OCI-LY3 (cell line): ENCODE results near the gene ATP2B1.

Source experiments
- H2AFZ ChIP-seq: fragments of 200-600, 300-600 bp; shearing (Covaris generic); 2 replicates; pipeline ENCODE4 v1.6.0; 2014; ENCODE audit warnings: antibody characterized with exemption, low read depth, low read length
- H3K27ac ChIP-seq: fragments of 200-600, 300-600 bp; sonication (generic); 2 replicates; pipeline ENCODE4 v1.5.1; 2014; ENCODE audit warnings: mild to moderate bottlenecking, low read length, moderate library complexity, mixed read lengths
- H3K27me3 ChIP-seq: fragments of 200-600, 300-600 bp; sonication (generic); 2 replicates; pipeline ENCODE4 v1.6.1; 2014; ENCODE audit warnings: low read depth, low read length, mixed read lengths
- H3K36me3 ChIP-seq: fragments of 200-600, 300-600 bp; sonication (generic); replicated peaks from 2 replicates; pipeline ENCODE3; 2014; ENCODE audit warnings: low read depth, low read length, mixed read lengths
- H3K4me1 ChIP-seq: fragments of 300-600, 200-600 bp; sonication (generic); 2 replicates; pipeline ENCODE4 v1.6.1; 2014; ENCODE audit warnings: low read length, mixed read lengths
- H3K4me2 ChIP-seq: fragments of 200-600, 300-600 bp; sonication (generic); 2 replicates; pipeline ENCODE4 v1.6.1; 2014; ENCODE audit warnings: low read length, mixed read lengths
- H3K4me3 ChIP-seq: fragments of 300-600, 200-600 bp; sonication (generic); 2 replicates; pipeline ENCODE4 v1.5.1; 2014; ENCODE audit warnings: antibody characterized with exemption, mild to moderate bottlenecking, low read length, moderate library complexity
- H3K79me2 ChIP-seq: fragments of 300-600, 200-600 bp; shearing (Covaris generic); 2 replicates; pipeline ENCODE4 v1.6.1; 2014; ENCODE audit warnings: mild to moderate bottlenecking, low read length, mixed read lengths
- H3K9ac ChIP-seq: fragments of 300-600, 200-600 bp; shearing (Covaris generic); 2 replicates; pipeline ENCODE4 v1.6.0; 2014; ENCODE audit warnings: mild to moderate bottlenecking, low read length, moderate library complexity
- H3K9me3 ChIP-seq: fragments of 200-600, 300-600 bp; shearing (Covaris generic); 2 replicates; pipeline ENCODE4 v1.6.1; 2014; ENCODE audit warnings: low read length, mixed read lengths; ENCODE audit not compliant: insufficient read depth
- H4K20me1 ChIP-seq: fragments of 200-600, 300-600 bp; sonication (generic); 2 replicates; pipeline ENCODE4 v1.6.1; 2016; ENCODE audit warnings: low read length, mixed read lengths; ENCODE audit not compliant: insufficient read depth
- EZH2phosphoT487 ChIP-seq: fragments of 200-600 bp; shearing (Covaris generic); IDR thresholded peaks from 2 replicates; pipeline ENCODE4 v1.6.1; 2018; ENCODE audit warnings: antibody characterized with exemption, mixed run types, low read depth
- TF ChIP-seq, protein P1 (sequence below): fragments of 200-600, 300-600 bp; sonication (generic); IDR thresholded peaks from 2 replicates; pipeline ENCODE4 v1.5.1; 2014; ENCODE audit warnings: antibody characterized with exemption, low read length, low read depth

ATP2B1 gene

DNA sequence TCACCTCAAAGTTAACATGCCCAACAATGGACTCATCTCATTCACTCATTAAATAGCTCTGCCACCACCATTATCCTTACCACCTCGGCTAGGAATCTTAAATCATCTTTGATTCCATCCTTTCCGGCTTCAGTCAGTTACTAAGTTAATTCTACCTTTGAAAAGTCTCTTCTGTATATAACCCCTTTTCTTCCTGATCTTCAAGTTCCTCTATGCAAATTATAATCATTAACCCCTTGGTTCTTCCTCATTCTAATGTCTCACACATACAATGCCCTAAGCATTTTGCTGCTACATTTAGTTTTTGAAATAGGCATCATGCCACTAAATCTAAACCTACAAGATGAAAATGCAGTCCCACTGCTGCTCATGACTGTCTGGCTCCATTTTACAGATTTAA is 51.6 kb downstream of the ATP2B1 start:
- Histone ChIP-seq H3K4me1 (peaks cover 19% of the 10 kb centered on the region), H3K4me2 (peak overlapping the region; percentile 50), H3K27me3 (no peaks in the 10 kb centered on the region), H3K27ac (no peak overlapping the region), H3K79me2 (peaks cover 86% of the 10 kb centered on the region), H3K9ac (no peak overlapping the region), H3K36me3 (peaks cover 21% of the 10 kb centered on the region), H3K9me3 (no peaks in the 10 kb centered on the region), H4K20me1 (peaks cover 38% of the 10 kb centered on the region), H2AFZ (no peak overlapping the region), H3K4me3 (0 out of 2 replicates have a peak overlapping the region, but pooled peaks have one; percentile 8)
- TF ChIP-seq, protein P1, sequence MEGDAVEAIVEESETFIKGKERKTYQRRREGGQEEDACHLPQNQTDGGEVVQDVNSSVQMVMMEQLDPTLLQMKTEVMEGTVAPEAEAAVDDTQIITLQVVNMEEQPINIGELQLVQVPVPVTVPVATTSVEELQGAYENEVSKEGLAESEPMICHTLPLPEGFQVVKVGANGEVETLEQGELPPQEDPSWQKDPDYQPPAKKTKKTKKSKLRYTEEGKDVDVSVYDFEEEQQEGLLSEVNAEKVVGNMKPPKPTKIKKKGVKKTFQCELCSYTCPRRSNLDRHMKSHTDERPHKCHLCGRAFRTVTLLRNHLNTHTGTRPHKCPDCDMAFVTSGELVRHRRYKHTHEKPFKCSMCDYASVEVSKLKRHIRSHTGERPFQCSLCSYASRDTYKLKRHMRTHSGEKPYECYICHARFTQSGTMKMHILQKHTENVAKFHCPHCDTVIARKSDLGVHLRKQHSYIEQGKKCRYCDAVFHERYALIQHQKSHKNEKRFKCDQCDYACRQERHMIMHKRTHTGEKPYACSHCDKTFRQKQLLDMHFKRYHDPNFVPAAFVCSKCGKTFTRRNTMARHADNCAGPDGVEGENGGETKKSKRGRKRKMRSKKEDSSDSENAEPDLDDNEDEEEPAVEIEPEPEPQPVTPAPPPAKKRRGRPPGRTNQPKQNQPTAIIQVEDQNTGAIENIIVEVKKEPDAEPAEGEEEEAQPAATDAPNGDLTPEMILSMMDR = no peak
- no peak for TF ChIP-seq EZH2phosphoT487

- Histone ChIP-seq H3K36me3 (peaks cover 27% of the 10 kb centered on the region), H4K20me1 (peaks cover 38% of the 10 kb centered on the region), H3K27me3 (no peaks in the 10 kb centered on the region), H3K4me2 (no peak overlapping the region), H3K9me3 (no peaks in the 10 kb centered on the region), H3K4me3 (no peak overlapping the region), H3K4me1 (peaks cover 13% of the 10 kb centered on the region), H2AFZ (no peak overlapping the region), H3K9ac (no peak overlapping the region), H3K27ac (no peak overlapping the region), H3K79me2 (peaks cover 86% of the 10 kb centered on the region)
- TF ChIP-seq, protein P1 = no peak
- no peak for TF ChIP-seq EZH2phosphoT487
Measured at GRCh38 chr12:89655841-89656240, 52.8 kb downstream of the ATP2B1 start.

- no peak overlapping the region for H3K4me3 ChIP-seq
- peaks cover 30% of the 10 kb centered on the region for H3K36me3 ChIP-seq
- H3K79me2 ChIP-seq = peaks cover 80% of the 10 kb centered on the region
- no peaks in the 10 kb centered on the region for H3K27me3 ChIP-seq
- H2AFZ ChIP-seq = no peak overlapping the region
- TF ChIP-seq, protein P1 = no peak
- TF ChIP-seq EZH2phosphoT487 = no peak
- H3K4me1 ChIP-seq = no peaks in the 10 kb centered on the region
- no peaks in the 10 kb centered on the region for H3K9me3 ChIP-seq
- no peak overlapping the region for H3K9ac ChIP-seq
- peaks cover 28% of the 10 kb centered on the region for H4K20me1 ChIP-seq
- H3K4me2 ChIP-seq = no peak overlapping the region
- no peak overlapping the region for H3K27ac ChIP-seq
Measured at GRCh38 chr12:89651192-89651591, 57.4 kb downstream of the ATP2B1 start.

DNA sequence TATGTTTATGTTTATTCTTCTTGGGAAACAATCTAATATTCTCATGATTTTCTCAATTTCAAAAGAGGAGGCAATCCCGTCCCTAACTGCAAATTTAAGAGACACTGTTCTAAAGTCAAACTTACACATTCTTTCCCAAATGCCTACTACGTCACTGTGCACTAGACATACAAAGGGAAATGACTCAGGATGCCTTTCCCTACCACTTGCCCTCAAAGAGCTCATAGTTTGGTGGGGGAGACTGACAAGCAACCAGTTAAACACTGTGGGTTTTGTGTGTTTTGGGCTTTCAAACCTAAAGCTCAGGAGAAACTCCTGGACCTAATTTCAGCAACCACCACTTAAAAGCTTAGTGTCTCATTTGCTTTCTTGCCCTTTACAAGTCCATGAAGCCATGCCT is 58.4 kb downstream of the ATP2B1 start:
- Histone ChIP-seq H3K9ac (no peak overlapping the region), H3K4me3 (no peak overlapping the region), H3K9me3 (no peaks in the 10 kb centered on the region), H4K20me1 (peaks cover 29% of the 10 kb centered on the region), H3K27ac (no peak overlapping the region), H3K4me1 (no peaks in the 10 kb centered on the region), H3K36me3 (peaks cover 26% of the 10 kb centered on the region), H3K79me2 (peaks cover 84% of the 10 kb centered on the region), H2AFZ (no peak overlapping the region), H3K27me3 (no peaks in the 10 kb centered on the region), H3K4me2 (no peak overlapping the region)
- TF ChIP-seq EZH2phosphoT487 = no peak
- TF ChIP-seq, protein P1 = no peak
